ENCODE data around the gene CST7. TPM values are rescaled to one million over a fixed set of nuclear protein-coding genes. Genes with fewer than 3 reads are reported as not detected.

CST7 gene
- total and polyA plus RNA-seq, 2 donors: 15.5 to 41.9 TPM

GRCh38 chr20:24977336-24977735, 28.3 kb downstream of the CST7 start:
- Histone ChIP-seq H3K4me1 (ENCODE audit: control insufficient read depth in 2 of 2, insufficient read depth in 2 of 2, low read length in 2 of 2) (peaks cover 3% of the 10 kb centered on the region in 2 donors), H3K27ac (ENCODE audit: low read depth in 1 of 2, low read length in 1 of 2) (no peak overlapping the region), H3K27me3 (ENCODE audit: control insufficient read depth in 2 of 2, insufficient read depth in 1 of 2, low read length in 1 of 2) (no peaks in the 10 kb centered on the region), H3K9me3 (ENCODE audit: control insufficient read depth in 2 of 2, insufficient read depth in 1 of 2, low read length in 1 of 2) (peaks cover 0 to 5% of the 10 kb centered on the region in 2 donors), H3K4me3 (ENCODE audit: low read length in 2 of 2) (no peak overlapping the region), H3K36me3 (ENCODE audit: control insufficient read depth in 2 of 2, insufficient read depth in 2 of 2, low read length in 1 of 2) (peaks cover 35 to 43% of the 10 kb centered on the region in 2 donors)
- 100% methylated on average over 1 of the region's 1 CpG for WGBS
- DNase-seq (ENCODE audit: low read depth in 6 of 9, low spot score in 9 of 9): no peak

- Histone ChIP-seq H3K36me3 (ENCODE audit: control insufficient read depth in 2 of 2, insufficient read depth in 2 of 2, low read length in 1 of 2) (peaks cover 31 to 43% of the 10 kb centered on the region in 2 donors), H3K4me1 (ENCODE audit: control insufficient read depth in 2 of 2, insufficient read depth in 2 of 2, low read length in 2 of 2) (peaks cover 3% of the 10 kb centered on the region in 2 donors), H3K27me3 (ENCODE audit: control insufficient read depth in 2 of 2, insufficient read depth in 1 of 2, low read length in 1 of 2) (no peaks in the 10 kb centered on the region), H3K9me3 (ENCODE audit: control insufficient read depth in 2 of 2, insufficient read depth in 1 of 2, low read length in 1 of 2) (peaks cover 0 to 5% of the 10 kb centered on the region in 2 donors), H3K4me3 (ENCODE audit: low read length in 2 of 2) (no peak overlapping the region), H3K27ac (ENCODE audit: low read depth in 1 of 2, low read length in 1 of 2) (no peak overlapping the region)
- no peak for DNase-seq (ENCODE audit: low read depth in 6 of 9, low spot score in 9 of 9)
- WGBS: over 99% methylated on average over 3 of the region's 3 CpGs
Measured at GRCh38 chr20:24977797-24978196, 28.7 kb downstream of the CST7 start.

- whole genome bisulfite sequencing: 93% methylated on average over 8 of the region's 8 CpGs
- Histone ChIP-seq H3K36me3 (ENCODE audit: control insufficient read depth in 2 of 2, insufficient read depth in 2 of 2, low read length in 1 of 2) (peaks cover 29 to 41% of the 10 kb centered on the region in 2 donors), H3K27ac (ENCODE audit: low read depth in 1 of 2, low read length in 1 of 2) (no peak overlapping the region), H3K27me3 (ENCODE audit: control insufficient read depth in 2 of 2, insufficient read depth in 1 of 2, low read length in 1 of 2) (no peaks in the 10 kb centered on the region), H3K4me1 (ENCODE audit: control insufficient read depth in 2 of 2, insufficient read depth in 2 of 2, low read length in 2 of 2) (peaks cover 3% of the 10 kb centered on the region in 2 donors), H3K9me3 (ENCODE audit: control insufficient read depth in 2 of 2, insufficient read depth in 1 of 2, low read length in 1 of 2) (peaks cover 0 to 5% of the 10 kb centered on the region in 2 donors), H3K4me3 (ENCODE audit: low read length in 2 of 2) (no peak overlapping the region)
- DNase-seq (ENCODE audit: low read depth in 6 of 9, low spot score in 9 of 9): no peak
Measured at GRCh38 chr20:24978513-24978912, 29.4 kb downstream of the CST7 start.

GRCh38 chr20:24979036-24979960, 30.2 kb downstream of the CST7 start:
- Histone ChIP-seq H3K9me3 (ENCODE audit: control insufficient read depth in 2 of 2, insufficient read depth in 1 of 2, low read length in 1 of 2) (peaks cover 0 to 5% of the 10 kb centered on the region in 2 donors), H3K27me3 (ENCODE audit: control insufficient read depth in 2 of 2, insufficient read depth in 1 of 2, low read length in 1 of 2) (no peaks in the 10 kb centered on the region), H3K27ac (ENCODE audit: low read depth in 1 of 2, low read length in 1 of 2) (no peak overlapping the region), H3K4me1 (ENCODE audit: control insufficient read depth in 2 of 2, insufficient read depth in 2 of 2, low read length in 2 of 2) (peaks cover 3% of the 10 kb centered on the region in 2 donors), H3K4me3 (ENCODE audit: low read length in 2 of 2) (no peak overlapping the region), H3K36me3 (ENCODE audit: control insufficient read depth in 2 of 2, insufficient read depth in 2 of 2, low read length in 1 of 2) (peaks cover 27 to 44% of the 10 kb centered on the region in 2 donors)
- 98% methylated on average over 15 of the region's 15 CpGs for WGBS
- DNase-seq (ENCODE audit: low read depth in 6 of 9, low spot score in 9 of 9): no peak

- Histone ChIP-seq H3K4me3 (ENCODE audit: low read length in 2 of 2) (no peak overlapping the region), H3K36me3 (ENCODE audit: control insufficient read depth in 2 of 2, insufficient read depth in 2 of 2, low read length in 1 of 2) (peaks cover 27 to 44% of the 10 kb centered on the region in 2 donors), H3K9me3 (ENCODE audit: control insufficient read depth in 2 of 2, insufficient read depth in 1 of 2, low read length in 1 of 2) (peaks cover 0 to 5% of the 10 kb centered on the region in 2 donors), H3K4me1 (ENCODE audit: control insufficient read depth in 2 of 2, insufficient read depth in 2 of 2, low read length in 2 of 2) (peaks cover 3 to 7% of the 10 kb centered on the region in 2 donors), H3K27me3 (ENCODE audit: control insufficient read depth in 2 of 2, insufficient read depth in 1 of 2, low read length in 1 of 2) (no peaks in the 10 kb centered on the region), H3K27ac (ENCODE audit: low read depth in 1 of 2, low read length in 1 of 2) (no peak overlapping the region)
- 88% methylated on average over 34 of the region's 34 CpGs for WGBS
- no peak for DNase-seq (ENCODE audit: low read depth in 6 of 9, low spot score in 9 of 9)
Measured at GRCh38 chr20:24980291-24981053, 31.4 kb downstream of the CST7 start.

- DNase-seq (ENCODE audit: low read depth in 6 of 9, low spot score in 9 of 9): no peak
- peaks cover 26 to 44% of the 10 kb centered on the region in 2 donors for H3K36me3 ChIP-seq (ENCODE audit: control insufficient read depth in 2 of 2, insufficient read depth in 2 of 2, low read length in 1 of 2)
- peaks cover 0 to 5% of the 10 kb centered on the region in 2 donors for H3K9me3 ChIP-seq (ENCODE audit: control insufficient read depth in 2 of 2, insufficient read depth in 1 of 2, low read length in 1 of 2)
- H3K27me3 ChIP-seq (ENCODE audit: control insufficient read depth in 2 of 2, insufficient read depth in 1 of 2, low read length in 1 of 2): no peaks in the 10 kb centered on the region
- no peak overlapping the region for H3K27ac ChIP-seq (ENCODE audit: low read depth in 1 of 2, low read length in 1 of 2)
- WGBS: 82% methylated on average over 4 of the region's 4 CpGs
- peaks cover 3 to 7% of the 10 kb centered on the region in 2 donors for H3K4me1 ChIP-seq (ENCODE audit: control insufficient read depth in 2 of 2, insufficient read depth in 2 of 2, low read length in 2 of 2)
- no peak overlapping the region for H3K4me3 ChIP-seq (ENCODE audit: low read length in 2 of 2)
Measured at GRCh38 chr20:24981282-24981681, 32.2 kb downstream of the CST7 start.

- Histone ChIP-seq H3K36me3 (ENCODE audit: control insufficient read depth in 2 of 2, insufficient read depth in 2 of 2, low read length in 1 of 2) (peaks cover 21 to 44% of the 10 kb centered on the region in 2 donors), H3K4me1 (ENCODE audit: control insufficient read depth in 2 of 2, insufficient read depth in 2 of 2, low read length in 2 of 2) (peaks cover 3 to 7% of the 10 kb centered on the region in 2 donors), H3K4me3 (ENCODE audit: low read length in 2 of 2) (no peak overlapping the region), H3K27ac (ENCODE audit: low read depth in 1 of 2, low read length in 1 of 2) (no peak overlapping the region), H3K27me3 (ENCODE audit: control insufficient read depth in 2 of 2, insufficient read depth in 1 of 2, low read length in 1 of 2) (no peaks in the 10 kb centered on the region), H3K9me3 (ENCODE audit: control insufficient read depth in 2 of 2, insufficient read depth in 1 of 2, low read length in 1 of 2) (peaks cover 0 to 5% of the 10 kb centered on the region in 2 donors)
- WGBS: 63% methylated on average over 3 of the region's 3 CpGs
- no peak for DNase-seq (ENCODE audit: low read depth in 6 of 9, low spot score in 9 of 9)
Measured at GRCh38 chr20:24981790-24982189, 32.7 kb downstream of the CST7 start.

- H3K9me3 ChIP-seq (ENCODE audit: control insufficient read depth in 2 of 2, insufficient read depth in 1 of 2, low read length in 1 of 2): peaks cover 0 to 5% of the 10 kb centered on the region in 2 donors
- WGBS: 98% methylated on average over 8 of the region's 8 CpGs
- H3K4me3 ChIP-seq (ENCODE audit: low read length in 2 of 2): no peak overlapping the region
- no peak overlapping the region for H3K27ac ChIP-seq (ENCODE audit: low read depth in 1 of 2, low read length in 1 of 2)
- H3K36me3 ChIP-seq (ENCODE audit: control insufficient read depth in 2 of 2, insufficient read depth in 2 of 2, low read length in 1 of 2): peaks cover 14 to 39% of the 10 kb centered on the region in 2 donors
- H3K27me3 ChIP-seq (ENCODE audit: control insufficient read depth in 2 of 2, insufficient read depth in 1 of 2, low read length in 1 of 2): no peaks in the 10 kb centered on the region
- peaks cover 3 to 6% of the 10 kb centered on the region in 2 donors for H3K4me1 ChIP-seq (ENCODE audit: control insufficient read depth in 2 of 2, insufficient read depth in 2 of 2, low read length in 2 of 2)
- no peak for DNase-seq (ENCODE audit: low read depth in 6 of 9, low spot score in 9 of 9)
Measured at GRCh38 chr20:24983896-24984295, 34.8 kb downstream of the CST7 start.

Measured in thymus (tissue), 11 donors.